HepG2 (cell line): ENCODE data around the gene CHPF. TPM values are rescaled to one million over a fixed set of nuclear protein-coding genes. Genes with fewer than 3 reads are reported as not detected.

Source experiments
- ADNP ChIP-seq: sonication (generic); formaldehyde crosslinking; IDR thresholded peaks from 2 replicates; pipeline ENCODE4 v1.4.0; 2020; ENCODE audit warnings: missing genetic modification reagents
- AGO1 ChIP-seq: fragments of 200-400 bp; formaldehyde crosslinking; IDR thresholded peaks from 2 replicates; pipeline ENCODE4 v1.6.1; 2017; ENCODE audit warnings: mild to moderate bottlenecking, low read depth, low read length, moderate library complexity; ENCODE audit not compliant: poor library complexity, severe bottlenecking
- CENPX ChIP-seq: sonication (generic); formaldehyde crosslinking; IDR thresholded peaks from 2 replicates; pipeline ENCODE4 v1.9.0; 2021; ENCODE audit warnings: mild to moderate bottlenecking, missing genetic modification reagents, moderate library complexity
- HDAC6 ChIP-seq: fragments of 200-600 bp; sonication (generic); IDR thresholded peaks from 2 replicates; pipeline ENCODE4 v1.7.0; 2017; ENCODE audit warnings: mild to moderate bottlenecking, antibody characterized with exemption, low read length, low read depth
- JARID2 ChIP-seq: sonication (generic); formaldehyde crosslinking; IDR thresholded peaks from 2 replicates; pipeline ENCODE4 v1.8.1; 2023; ENCODE audit warnings: missing genetic modification reagents, inconsistent platforms; ENCODE audit not compliant: insufficient replicate concordance
- JDP2 ChIP-seq: sonication (generic); formaldehyde crosslinking; IDR thresholded peaks from 2 replicates; pipeline ENCODE4 v1.8.1; 2022; ENCODE audit warnings: missing genetic modification reagents, borderline replicate concordance
- MAFG ChIP-seq: sonication (generic); formaldehyde crosslinking; IDR thresholded peaks from 2 replicates; pipeline ENCODE4 v1.5.1; 2020; ENCODE audit warnings: mild to moderate bottlenecking, missing genetic modification reagents
- NFE2L1 ChIP-seq: sonication (generic); formaldehyde crosslinking; IDR thresholded peaks from 2 replicates; pipeline ENCODE4 v1.4.0; 2020; ENCODE audit warnings: missing genetic modification reagents, mild to moderate bottlenecking, borderline replicate concordance
- RARA ChIP-seq: IDR thresholded peaks from 2 replicates; pipeline ENCODE4 v1.6.1; 2016; ENCODE audit warnings: missing genetic modification reagents, missing compliant biosample characterization
- SMAD3 ChIP-seq: sonication (generic); formaldehyde crosslinking; IDR thresholded peaks from 2 replicates; pipeline ENCODE4 v1.4.0; 2020; ENCODE audit warnings: missing genetic modification reagents
- TBL1XR1 ChIP-seq: fragments of 150-350 bp; IDR thresholded peaks from 2 replicates; pipeline ENCODE4 v1.6.1; 2014; ENCODE audit warnings: borderline replicate concordance, low read length; ENCODE audit not compliant: partially characterized antibody
- ZBTB7A ChIP-seq: sonication (generic); formaldehyde crosslinking; IDR thresholded peaks from 2 replicates; pipeline ENCODE4 v1.8.0; 2022; ENCODE audit warnings: mild to moderate bottlenecking, missing genetic modification reagents
- ZFP36 ChIP-seq: fragments of 150-350 bp; IDR thresholded peaks from 2 replicates; pipeline ENCODE4 v1.6.1; 2018; ENCODE audit warnings: borderline replicate concordance, low read length, low read depth; ENCODE audit not compliant: partially characterized antibody
- ZFP41 ChIP-seq: sonication (generic); formaldehyde crosslinking; IDR thresholded peaks from 2 replicates; pipeline ENCODE4 v1.4.0; 2020; ENCODE audit warnings: mild to moderate bottlenecking, missing genetic modification reagents, borderline replicate concordance
- ZNF24 ChIP-seq: fragments of 450-650 bp; IDR thresholded peaks from 2 replicates; pipeline ENCODE4 v1.6.1; 2017; ENCODE audit warnings: antibody characterized with exemption, mild to moderate bottlenecking
- ZNF350 ChIP-seq: sonication (generic); formaldehyde crosslinking; IDR thresholded peaks from 2 replicates; pipeline ENCODE4 v1.4.0; 2020; ENCODE audit warnings: mild to moderate bottlenecking, low read depth, missing genetic modification reagents, borderline replicate concordance
- ZNF460 ChIP-seq: sonication (generic); formaldehyde crosslinking; IDR thresholded peaks from 2 replicates; pipeline ENCODE4 v1.5.1; 2020; ENCODE audit warnings: missing genetic modification reagents, mild to moderate bottlenecking, borderline replicate concordance
- ZNF7 ChIP-seq: IDR thresholded peaks from 2 replicates; pipeline ENCODE4 v1.6.1; 2016; ENCODE audit warnings: missing biosample characterization, missing genetic modification reagents
- polyA plus RNA-seq, 8 experiments: library from polyadenylated mRNA; depleted of rRNA in 3 of 8; stranded (reverse) in 7 of 8; unstranded in 1 of 8; fragments of >200 nt; fragmentation: Illumina TruSeq in 4 of 8; extraction: Trizol in 4 of 8; gene quantifications; 2 replicates each; pipeline versions ENCODE4 v1.2.1 to v1.2.3, GENCODE V29; 2011 to 2016; ENCODE audit warnings: low read depth in 4 of 8, missing spikeins in 1 of 8, mixed read lengths in 1 of 8; ENCODE audit not compliant: insufficient read depth in 1 of 8
- total RNA-seq, 5 experiments: library from RNA; depleted of rRNA; stranded (reverse); fragments of >200 nt; fragmentation: Illumina TruSeq; extraction: Trizol; gene quantifications; 2 replicates each; pipeline ENCODE4 v1.2.3, GENCODE V29; 2016; ENCODE audit warnings: low read depth in 1 of 5
- TF ChIP-seq, protein P1 (sequence below): conservative IDR thresholded peaks from 2 replicates; pipeline ENCODE4 v1.6.1; 2018; ENCODE audit warnings: missing genetic modification reagents
- TF ChIP-seq, protein P2 (sequence below): sonication (generic); formaldehyde crosslinking; IDR thresholded peaks from 2 replicates; pipeline ENCODE4 v1.4.0; 2020; ENCODE audit warnings: missing genetic modification reagents, mild to moderate bottlenecking, borderline replicate concordance
- TF ChIP-seq, protein P3 (sequence below): sonication (generic); formaldehyde crosslinking; IDR thresholded peaks from 2 replicates; pipeline ENCODE4 v1.4.0; 2020; ENCODE audit warnings: mild to moderate bottlenecking, low read depth, missing genetic modification reagents
- TF ChIP-seq, protein P4 (sequence below): sonication (generic); formaldehyde crosslinking; IDR thresholded peaks from 2 replicates; pipeline ENCODE4 v1.4.0; 2020; ENCODE audit warnings: mild to moderate bottlenecking, missing genetic modification reagents

The CHPF gene
- total and polyA plus RNA-seq, 2 of the 13 experiments (the other 11 are each of a cell fraction or from before 2014, with no cell fraction given) = 79.6 to 111 TPM

DNA sequence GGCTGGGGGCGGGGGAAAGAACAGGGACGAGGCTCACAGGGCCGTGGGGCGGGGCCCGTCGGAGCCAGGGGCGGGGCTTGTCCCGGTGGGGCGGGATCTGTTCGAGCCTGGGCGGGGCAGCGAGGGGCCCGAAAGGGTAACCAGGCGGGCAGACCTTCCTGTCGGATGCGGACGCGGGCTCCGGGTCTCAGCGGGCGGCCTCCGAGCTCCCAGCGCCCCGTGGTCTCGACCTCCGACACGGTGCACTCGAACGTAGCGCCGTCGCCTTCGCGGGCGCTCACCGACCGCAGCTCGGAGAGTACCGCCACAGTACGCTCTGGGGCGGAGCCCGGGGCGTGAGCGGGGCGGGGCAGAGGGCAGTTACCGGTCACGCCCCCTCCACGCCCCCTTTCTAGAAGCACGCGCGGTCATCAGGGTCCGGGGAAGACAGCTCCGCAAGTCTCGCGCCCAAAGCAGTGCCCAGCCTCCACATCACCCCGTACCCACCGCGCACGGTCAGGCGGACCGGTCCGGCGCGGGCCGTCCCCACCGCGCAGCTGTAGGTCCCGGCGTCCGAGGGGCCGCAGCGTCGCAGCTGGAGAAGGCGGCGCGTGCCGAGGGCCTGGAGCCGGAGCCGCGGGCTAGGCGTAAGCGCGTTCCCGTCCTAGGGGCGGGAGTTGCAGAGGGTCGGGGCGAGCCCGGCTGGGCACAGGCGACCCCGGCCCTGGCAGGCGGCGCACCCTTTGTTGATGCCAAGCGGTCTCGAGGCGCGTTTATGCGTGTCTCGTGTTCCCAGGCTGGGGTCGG lies 9.0 kb upstream of the CHPF start (continued):
- TF ChIP-seq, protein P1, sequence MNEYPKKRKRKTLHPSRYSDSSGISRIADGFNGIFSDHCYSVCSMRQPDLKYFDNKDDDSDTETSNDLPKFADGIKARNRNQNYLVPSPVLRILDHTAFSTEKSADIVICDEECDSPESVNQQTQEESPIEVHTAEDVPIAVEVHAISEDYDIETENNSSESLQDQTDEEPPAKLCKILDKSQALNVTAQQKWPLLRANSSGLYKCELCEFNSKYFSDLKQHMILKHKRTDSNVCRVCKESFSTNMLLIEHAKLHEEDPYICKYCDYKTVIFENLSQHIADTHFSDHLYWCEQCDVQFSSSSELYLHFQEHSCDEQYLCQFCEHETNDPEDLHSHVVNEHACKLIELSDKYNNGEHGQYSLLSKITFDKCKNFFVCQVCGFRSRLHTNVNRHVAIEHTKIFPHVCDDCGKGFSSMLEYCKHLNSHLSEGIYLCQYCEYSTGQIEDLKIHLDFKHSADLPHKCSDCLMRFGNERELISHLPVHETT (CRISPR knock-in tag) = peak; percentile 48; the same call in 1 of the 2 replicates
- TF ChIP-seq ZBTB7A (CRISPR knock-in tag) = peak; percentile 60; the same call in 1 of the 2 replicates
- no peak for TF ChIP-seq MAFG
- peak; percentile 99 for TF ChIP-seq AGO1
- TF ChIP-seq ZNF350 (CRISPR knock-in tag) = peak; percentile 57
- TF ChIP-seq JDP2 (CRISPR knock-in tag) = no peak
- TF ChIP-seq ADNP (CRISPR knock-in tag) = no peak
- TF ChIP-seq, protein P2, sequence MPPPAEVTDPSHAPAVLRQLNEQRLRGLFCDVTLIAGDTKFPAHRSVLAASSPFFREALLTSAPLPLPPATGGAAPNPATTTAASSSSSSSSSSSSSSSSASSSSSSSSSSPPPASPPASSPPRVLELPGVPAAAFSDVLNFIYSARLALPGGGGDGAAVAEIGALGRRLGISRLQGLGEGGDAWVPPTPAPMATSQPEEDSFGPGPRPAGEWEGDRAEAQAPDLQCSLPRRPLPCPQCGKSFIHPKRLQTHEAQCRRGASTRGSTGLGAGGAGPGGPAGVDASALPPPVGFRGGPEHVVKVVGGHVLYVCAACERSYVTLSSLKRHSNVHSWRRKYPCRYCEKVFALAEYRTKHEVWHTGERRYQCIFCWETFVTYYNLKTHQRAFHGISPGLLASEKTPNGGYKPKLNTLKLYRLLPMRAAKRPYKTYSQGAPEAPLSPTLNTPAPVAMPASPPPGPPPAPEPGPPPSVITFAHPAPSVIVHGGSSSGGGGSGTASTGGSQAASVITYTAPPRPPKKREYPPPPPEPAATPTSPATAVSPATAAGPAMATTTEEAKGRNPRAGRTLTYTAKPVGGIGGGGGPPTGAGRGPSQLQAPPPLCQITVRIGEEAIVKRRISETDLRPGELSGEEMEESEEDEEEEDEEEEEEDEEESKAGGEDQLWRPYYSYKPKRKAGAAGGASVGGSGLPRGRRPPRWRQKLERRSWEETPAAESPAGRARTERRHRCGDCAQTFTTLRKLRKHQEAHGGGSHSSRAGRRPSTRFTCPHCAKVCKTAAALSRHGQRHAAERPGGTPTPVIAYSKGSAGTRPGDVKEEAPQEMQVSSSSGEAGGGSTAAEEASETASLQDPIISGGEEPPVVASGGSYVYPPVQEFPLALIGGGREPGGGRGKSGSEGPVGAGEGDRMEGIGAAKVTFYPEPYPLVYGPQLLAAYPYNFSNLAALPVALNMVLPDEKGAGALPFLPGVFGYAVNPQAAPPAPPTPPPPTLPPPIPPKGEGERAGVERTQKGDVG = peak; percentile 47
- TF ChIP-seq, protein P3, sequence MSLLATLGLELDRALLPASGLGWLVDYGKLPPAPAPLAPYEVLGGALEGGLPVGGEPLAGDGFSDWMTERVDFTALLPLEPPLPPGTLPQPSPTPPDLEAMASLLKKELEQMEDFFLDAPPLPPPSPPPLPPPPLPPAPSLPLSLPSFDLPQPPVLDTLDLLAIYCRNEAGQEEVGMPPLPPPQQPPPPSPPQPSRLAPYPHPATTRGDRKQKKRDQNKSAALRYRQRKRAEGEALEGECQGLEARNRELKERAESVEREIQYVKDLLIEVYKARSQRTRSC (CRISPR knock-in tag) = no peak
- no peak for TF ChIP-seq ZNF460 (CRISPR knock-in tag)
- TF ChIP-seq TBL1XR1 = no peak
- TF ChIP-seq ZFP41 = peak; percentile 80; the same call in 1 of the 2 replicates
- no peak for TF ChIP-seq ZNF24
- TF ChIP-seq RARA (CRISPR knock-in tag) = peak; percentile 9; the same call in 1 of the 2 replicates
- no peak for TF ChIP-seq CENPX (CRISPR knock-in tag)
- no peak for TF ChIP-seq HDAC6
- TF ChIP-seq ZNF7 (CRISPR knock-in tag) = no peak
- TF ChIP-seq ZFP36 = no peak
- peak; percentile 85 for TF ChIP-seq NFE2L1 (CRISPR knock-in tag)
- TF ChIP-seq, protein P4, sequence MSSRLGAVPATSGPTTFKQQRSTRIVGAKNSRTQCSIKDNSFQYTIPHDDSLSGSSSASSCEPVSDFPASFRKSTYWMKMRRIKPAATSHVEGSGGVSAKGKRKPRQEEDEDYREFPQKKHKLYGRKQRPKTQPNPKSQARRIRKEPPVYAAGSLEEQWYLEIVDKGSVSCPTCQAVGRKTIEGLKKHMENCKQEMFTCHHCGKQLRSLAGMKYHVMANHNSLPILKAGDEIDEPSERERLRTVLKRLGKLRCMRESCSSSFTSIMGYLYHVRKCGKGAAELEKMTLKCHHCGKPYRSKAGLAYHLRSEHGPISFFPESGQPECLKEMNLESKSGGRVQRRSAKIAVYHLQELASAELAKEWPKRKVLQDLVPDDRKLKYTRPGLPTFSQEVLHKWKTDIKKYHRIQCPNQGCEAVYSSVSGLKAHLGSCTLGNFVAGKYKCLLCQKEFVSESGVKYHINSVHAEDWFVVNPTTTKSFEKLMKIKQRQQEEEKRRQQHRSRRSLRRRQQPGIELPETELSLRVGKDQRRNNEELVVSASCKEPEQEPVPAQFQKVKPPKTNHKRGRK (CRISPR knock-in tag) = no peak
- TF ChIP-seq JARID2 (CRISPR knock-in tag) = no peak
- TF ChIP-seq SMAD3 = peak; percentile 29; the same call in 1 of the 2 replicates
